SU-DHL-6 (cell line): ENCODE results near the gene SFSWAP.
A peak's percentile ranks its signal among the peaks of the same experiment; 100 is the strongest.

ENCODE experiments used
- H2AFZ ChIP-seq: fragments of 200-600 bp; sonication (generic); 2 replicates; pipeline ENCODE4 v1.6.1; 2014; ENCODE audit warnings: low read depth, mild to moderate bottlenecking, moderate library complexity, mixed read lengths, antibody characterized with exemption, low read length; ENCODE audit not compliant: severe bottlenecking
- H3F3A ChIP-seq: fragments of 200-600 bp; shearing (Covaris generic); 2 replicates; pipeline ENCODE4 v1.6.0; 2016; ENCODE audit warnings: antibody characterized with exemption, mild to moderate bottlenecking; ENCODE audit not compliant: insufficient read depth
- H3K27ac ChIP-seq: fragments of 200-600 bp; sonication (generic); 2 replicates; pipeline ENCODE4 v1.5.1; 2016; ENCODE audit warnings: low read depth, mild to moderate bottlenecking, low read length, moderate library complexity, mixed read lengths
- H3K27me3 ChIP-seq: fragments of 200-600 bp; sonication (generic), shearing (Covaris generic); 2 replicates; pipeline ENCODE4 v1.6.0; 2014; ENCODE audit warnings: mild to moderate bottlenecking, low read length
- H3K36me3 ChIP-seq: fragments of 200-600 bp; sonication (generic); 2 replicates; pipeline ENCODE4 v1.6.1; 2014; ENCODE audit warnings: mild to moderate bottlenecking, low read length, mixed read lengths
- H3K4me2 ChIP-seq: fragments of 300-600, 200-600 bp; shearing (Covaris generic), sonication (generic); 2 replicates; pipeline ENCODE4 v1.6.0; 2014; ENCODE audit warnings: low read length, low read depth, mild to moderate bottlenecking; ENCODE audit not compliant: poor library complexity, severe bottlenecking
- H3K4me3 ChIP-seq: fragments of 200-600 bp; sonication (generic); 2 replicates; pipeline ENCODE4 v1.5.1; 2014; ENCODE audit warnings: antibody characterized with exemption, low read length, mild to moderate bottlenecking, mixed read lengths; ENCODE audit not compliant: insufficient read depth, poor library complexity, severe bottlenecking
- H3K79me2 ChIP-seq: fragments of 200-600 bp; sonication (generic); 2 replicates; pipeline ENCODE4 v1.6.1; 2014; ENCODE audit warnings: mild to moderate bottlenecking, low read length, moderate library complexity; ENCODE audit not compliant: insufficient read depth
- H3K9ac ChIP-seq: fragments of 200-600 bp; sonication (generic); 2 replicates; pipeline ENCODE4 v1.7.0; 2014; ENCODE audit warnings: mild to moderate bottlenecking, low read length
- H3K9me2 ChIP-seq: fragments of 200-600 bp; sonication (generic); replicated peaks from 2 replicates; pipeline ENCODE4 v1.6.1; 2014; ENCODE audit warnings: low read length; ENCODE audit not compliant: insufficient read depth
- H3K9me3 ChIP-seq: fragments of 200-600 bp; sonication (generic); 2 replicates; pipeline ENCODE4 v1.6.1; 2014; ENCODE audit warnings: low read length, mixed read lengths; ENCODE audit not compliant: insufficient read depth
- H4K20me1 ChIP-seq: fragments of 200-600 bp; sonication (generic); 2 replicates; pipeline ENCODE4 v1.6.1; 2014; ENCODE audit warnings: low read depth, mild to moderate bottlenecking, antibody characterized with exemption, low read length, moderate library complexity, mixed read lengths
- EZH2phosphoT487 ChIP-seq: fragments of 200-600 bp; sonication (generic), shearing (Covaris generic); conservative IDR thresholded peaks from 2 replicates; pipeline ENCODE4 v1.6.1; 2018; ENCODE audit warnings: mild to moderate bottlenecking, antibody characterized with exemption, low read length, moderate library complexity, mixed read lengths
- TF ChIP-seq, protein P1 (sequence below): fragments of 200-600 bp; sonication (generic); IDR thresholded peaks from one replicate; pipeline ENCODE4 v1.5.1; 2017; ENCODE audit warnings: antibody characterized with exemption, mild to moderate bottlenecking, low read length, moderate library complexity; ENCODE audit not compliant: insufficient read depth, poor library complexity, severe bottlenecking

SFSWAP gene

DNA sequence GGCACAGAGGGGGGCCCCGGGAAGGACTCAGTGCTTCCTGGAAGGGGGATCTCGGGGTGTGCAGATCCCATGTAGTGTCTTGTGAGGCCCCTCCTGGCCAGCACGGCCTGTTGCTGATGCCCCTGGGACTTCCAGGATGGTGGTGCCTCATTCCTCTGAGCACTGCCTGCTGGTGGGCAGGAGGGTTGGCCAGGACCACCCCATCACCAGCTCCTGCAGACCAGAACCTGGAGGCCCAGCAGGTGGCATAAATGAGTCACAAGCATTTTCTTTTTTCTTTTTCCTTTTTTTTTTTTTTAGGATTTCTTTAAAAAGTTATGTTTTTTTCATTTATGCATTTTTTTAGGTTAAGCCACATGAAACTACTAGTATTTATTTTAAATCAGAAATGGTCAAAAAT, 125.3 kb downstream of the SFSWAP start:
- Histone ChIP-seq H3F3A (no peaks in the 10 kb centered on the region), H3K9me2 (no peaks in the 10 kb centered on the region), H3K9ac (no peak overlapping the region), H3K9me3 (no peaks in the 10 kb centered on the region), H2AFZ (no peak overlapping the region), H3K27me3 (no peaks in the 10 kb centered on the region), H4K20me1 (no peaks in the 10 kb centered on the region), H3K27ac (no peak overlapping the region), H3K36me3 (no peaks in the 10 kb centered on the region), H3K4me3 (no peak overlapping the region), H3K4me2 (no peak overlapping the region), H3K79me2 (no peaks in the 10 kb centered on the region)
- no peak for TF ChIP-seq EZH2phosphoT487
- TF ChIP-seq, protein P1, sequence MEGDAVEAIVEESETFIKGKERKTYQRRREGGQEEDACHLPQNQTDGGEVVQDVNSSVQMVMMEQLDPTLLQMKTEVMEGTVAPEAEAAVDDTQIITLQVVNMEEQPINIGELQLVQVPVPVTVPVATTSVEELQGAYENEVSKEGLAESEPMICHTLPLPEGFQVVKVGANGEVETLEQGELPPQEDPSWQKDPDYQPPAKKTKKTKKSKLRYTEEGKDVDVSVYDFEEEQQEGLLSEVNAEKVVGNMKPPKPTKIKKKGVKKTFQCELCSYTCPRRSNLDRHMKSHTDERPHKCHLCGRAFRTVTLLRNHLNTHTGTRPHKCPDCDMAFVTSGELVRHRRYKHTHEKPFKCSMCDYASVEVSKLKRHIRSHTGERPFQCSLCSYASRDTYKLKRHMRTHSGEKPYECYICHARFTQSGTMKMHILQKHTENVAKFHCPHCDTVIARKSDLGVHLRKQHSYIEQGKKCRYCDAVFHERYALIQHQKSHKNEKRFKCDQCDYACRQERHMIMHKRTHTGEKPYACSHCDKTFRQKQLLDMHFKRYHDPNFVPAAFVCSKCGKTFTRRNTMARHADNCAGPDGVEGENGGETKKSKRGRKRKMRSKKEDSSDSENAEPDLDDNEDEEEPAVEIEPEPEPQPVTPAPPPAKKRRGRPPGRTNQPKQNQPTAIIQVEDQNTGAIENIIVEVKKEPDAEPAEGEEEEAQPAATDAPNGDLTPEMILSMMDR: peak; percentile 42

DNA sequence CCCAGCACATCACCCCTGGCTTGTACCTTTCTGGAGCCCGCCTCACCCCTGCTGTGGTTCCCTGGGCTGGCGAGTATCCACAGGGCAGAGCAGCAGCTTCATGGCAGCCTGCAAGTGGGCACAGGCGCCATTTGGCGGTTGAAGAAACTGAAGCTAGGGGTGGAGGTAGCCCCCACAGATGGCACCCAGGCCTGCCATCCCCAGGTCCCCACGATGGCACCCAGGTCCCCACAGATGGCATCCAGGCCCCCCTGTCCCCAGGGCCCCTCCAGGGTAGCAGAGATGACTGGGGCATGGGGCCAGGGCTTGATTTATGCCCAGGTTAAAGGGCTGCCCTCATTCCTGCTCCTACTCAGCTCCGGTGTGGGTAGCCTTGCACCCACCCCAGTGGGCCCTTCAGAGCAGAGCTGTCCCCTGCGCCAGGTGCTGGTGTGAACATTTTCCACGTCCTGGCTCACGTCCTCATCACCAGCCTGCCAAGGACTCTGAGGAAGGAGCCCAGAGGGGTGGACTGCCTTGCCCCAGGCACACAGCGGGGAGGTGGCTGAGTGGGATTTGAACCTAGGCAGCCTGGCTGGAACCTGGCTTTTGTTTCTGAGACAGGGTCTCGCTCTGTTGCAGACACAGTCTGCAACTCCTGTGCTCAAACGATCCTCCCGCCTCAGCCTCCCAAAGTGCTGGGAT, 126.0 kb downstream of the SFSWAP start:
- TF ChIP-seq EZH2phosphoT487: no peak
- TF ChIP-seq, protein P1: no peak
- Histone ChIP-seq H3K9me3 (no peaks in the 10 kb centered on the region), H3K4me2 (no peak overlapping the region), H3K79me2 (no peaks in the 10 kb centered on the region), H3K9ac (no peak overlapping the region), H4K20me1 (no peaks in the 10 kb centered on the region), H3K9me2 (no peaks in the 10 kb centered on the region), H2AFZ (no peak overlapping the region), H3F3A (no peaks in the 10 kb centered on the region), H3K4me3 (no peak overlapping the region), H3K27ac (no peak overlapping the region), H3K27me3 (no peaks in the 10 kb centered on the region), H3K36me3 (no peaks in the 10 kb centered on the region)

DNA sequence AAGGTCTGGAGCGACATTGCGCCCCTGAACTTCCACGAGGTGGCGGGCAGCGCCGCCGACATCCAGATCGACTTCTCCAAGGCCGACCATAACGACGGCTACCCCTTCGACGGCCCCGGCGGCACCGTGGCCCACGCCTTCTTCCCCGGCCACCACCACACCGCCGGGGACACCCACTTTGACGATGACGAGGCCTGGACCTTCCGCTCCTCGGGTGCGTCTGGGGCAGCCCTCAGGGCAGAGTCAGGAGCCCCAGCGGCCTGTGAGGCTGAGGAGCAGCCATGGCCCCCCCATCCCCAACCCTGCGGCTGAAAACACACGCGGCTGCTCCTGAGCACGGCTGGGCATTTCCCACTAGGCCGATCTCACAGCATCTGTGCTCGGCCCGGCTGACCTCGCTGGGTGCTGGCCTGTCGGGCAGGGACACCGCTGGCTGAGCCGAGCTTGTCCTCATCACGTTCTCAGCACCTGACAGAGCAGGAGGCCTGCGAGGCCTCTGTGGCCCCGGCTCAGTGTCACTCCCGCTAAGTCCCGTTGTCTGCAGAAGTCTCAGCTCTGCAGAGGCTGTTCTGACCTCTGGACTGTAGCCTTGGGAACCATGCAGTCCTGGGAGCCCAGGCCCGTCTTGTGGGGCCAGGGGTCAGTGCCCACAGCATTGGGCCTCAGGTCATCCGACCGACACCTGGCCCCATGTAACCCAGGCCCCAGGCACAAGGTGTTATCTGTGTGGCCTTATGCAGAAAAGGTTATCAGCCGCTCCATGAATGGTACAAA, 129.9 kb downstream of the SFSWAP start:
- H3K27ac ChIP-seq: no peak overlapping the region
- H3K9ac ChIP-seq: no peak overlapping the region
- H3F3A ChIP-seq: no peaks in the 10 kb centered on the region
- no peaks in the 10 kb centered on the region for H3K9me3 ChIP-seq
- H3K4me3 ChIP-seq: no peak overlapping the region
- no peaks in the 10 kb centered on the region for H3K9me2 ChIP-seq
- H4K20me1 ChIP-seq: no peaks in the 10 kb centered on the region
- no peak overlapping the region for H2AFZ ChIP-seq
- TF ChIP-seq, protein P1: no peak
- TF ChIP-seq EZH2phosphoT487: no peak
- no peaks in the 10 kb centered on the region for H3K36me3 ChIP-seq
- no peaks in the 10 kb centered on the region for H3K27me3 ChIP-seq
- no peaks in the 10 kb centered on the region for H3K79me2 ChIP-seq
- H3K4me2 ChIP-seq: no peak overlapping the region
